GM12872 (cell line): ENCODE results near the gene TMEM178A.

Experiments
- TF ChIP-seq, protein P1 (sequence below): IDR thresholded peaks from 3 replicates; pipeline ENCODE4 v1.5.1; 2011; ENCODE audit warnings: low read depth, mild to moderate bottlenecking, low read length, moderate library complexity; ENCODE audit not compliant: insufficient read depth

Gene TMEM178A

DNA sequence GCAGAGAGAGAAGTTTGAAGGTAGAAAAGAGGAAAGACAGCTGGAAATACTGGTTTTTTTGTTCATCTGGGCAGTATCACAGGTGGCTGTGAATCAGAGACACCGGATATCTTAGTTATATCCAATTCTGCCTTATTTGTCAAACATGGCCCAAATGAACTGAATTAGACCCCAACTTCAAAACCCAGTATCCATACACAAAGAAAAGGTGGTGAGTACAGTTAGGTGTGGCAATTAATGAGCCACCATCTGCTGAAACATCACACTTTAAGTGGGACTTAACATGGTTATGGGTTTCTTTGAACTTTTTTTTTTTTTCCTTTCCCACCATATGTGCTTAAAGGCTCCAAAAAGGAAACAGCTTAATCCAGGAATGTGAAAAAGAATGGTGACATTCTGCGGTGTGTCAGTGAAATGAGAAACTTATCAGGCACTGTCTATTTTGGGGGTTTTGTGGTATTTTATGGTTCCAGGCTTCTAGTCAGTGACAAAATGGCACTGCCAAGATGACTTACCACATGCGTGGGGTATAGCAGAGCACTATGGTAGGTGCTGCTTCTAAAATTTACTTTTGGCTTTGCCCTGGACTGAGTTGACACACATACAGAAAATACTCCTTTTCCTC, 5.0 kb upstream of the TMEM178A start:
- TF ChIP-seq, protein P1, sequence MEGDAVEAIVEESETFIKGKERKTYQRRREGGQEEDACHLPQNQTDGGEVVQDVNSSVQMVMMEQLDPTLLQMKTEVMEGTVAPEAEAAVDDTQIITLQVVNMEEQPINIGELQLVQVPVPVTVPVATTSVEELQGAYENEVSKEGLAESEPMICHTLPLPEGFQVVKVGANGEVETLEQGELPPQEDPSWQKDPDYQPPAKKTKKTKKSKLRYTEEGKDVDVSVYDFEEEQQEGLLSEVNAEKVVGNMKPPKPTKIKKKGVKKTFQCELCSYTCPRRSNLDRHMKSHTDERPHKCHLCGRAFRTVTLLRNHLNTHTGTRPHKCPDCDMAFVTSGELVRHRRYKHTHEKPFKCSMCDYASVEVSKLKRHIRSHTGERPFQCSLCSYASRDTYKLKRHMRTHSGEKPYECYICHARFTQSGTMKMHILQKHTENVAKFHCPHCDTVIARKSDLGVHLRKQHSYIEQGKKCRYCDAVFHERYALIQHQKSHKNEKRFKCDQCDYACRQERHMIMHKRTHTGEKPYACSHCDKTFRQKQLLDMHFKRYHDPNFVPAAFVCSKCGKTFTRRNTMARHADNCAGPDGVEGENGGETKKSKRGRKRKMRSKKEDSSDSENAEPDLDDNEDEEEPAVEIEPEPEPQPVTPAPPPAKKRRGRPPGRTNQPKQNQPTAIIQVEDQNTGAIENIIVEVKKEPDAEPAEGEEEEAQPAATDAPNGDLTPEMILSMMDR, result no peak

DNA sequence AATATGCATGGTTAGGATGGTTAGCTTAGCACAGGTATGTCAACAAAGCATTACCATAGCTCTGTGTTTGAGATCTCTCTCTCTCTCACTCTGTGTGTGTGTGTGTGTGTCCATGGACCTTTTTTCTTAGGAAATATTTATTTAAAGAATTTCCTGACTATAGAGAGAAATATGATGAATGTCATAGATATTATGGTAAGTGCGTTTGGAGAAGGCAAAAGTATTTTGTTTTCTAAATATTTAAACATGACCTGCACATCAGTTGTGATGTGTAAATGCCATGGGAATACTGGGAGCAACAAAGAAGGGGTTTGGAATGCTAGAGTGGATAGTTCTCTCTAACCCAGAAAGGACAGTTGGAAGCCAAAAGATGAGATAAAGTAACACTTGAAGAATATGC, 3.9 kb upstream of the TMEM178A start:
- TF ChIP-seq, protein P1, result no peak

- TF ChIP-seq, protein P1, result no peak
Observed at GRCh38 chr2:39663187-39663930, 2.4 kb upstream of the TMEM178A start.

DNA sequence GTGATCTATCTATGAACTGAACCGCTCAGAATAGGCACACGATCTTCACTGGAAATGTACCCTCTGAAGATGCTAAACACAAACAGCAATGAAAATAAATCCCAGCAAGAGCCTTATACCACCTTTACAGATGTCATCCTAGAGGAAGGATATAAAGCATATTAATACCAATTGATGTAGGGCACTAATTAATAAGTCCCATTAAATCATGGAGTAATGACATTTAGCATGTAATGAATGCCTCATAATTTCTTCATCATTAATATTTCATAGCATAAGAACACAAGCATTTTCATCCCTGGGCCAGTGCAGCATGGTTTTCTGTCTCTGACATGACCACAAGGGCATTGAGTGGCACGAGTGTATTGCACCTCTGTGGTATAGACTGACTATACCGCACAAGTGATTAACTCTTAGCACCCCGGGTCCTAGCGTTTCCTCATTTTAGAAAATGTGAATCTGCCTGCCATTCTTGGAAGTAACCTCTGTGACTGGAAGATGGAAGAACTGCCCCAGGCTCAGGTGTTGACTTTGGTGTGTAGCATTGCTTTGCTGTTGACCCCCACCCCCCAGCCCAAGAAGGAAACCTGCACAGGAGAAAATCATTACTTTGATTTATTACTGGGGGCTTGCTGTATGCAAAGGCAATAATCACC, 1.4 kb upstream of the TMEM178A start:
- TF ChIP-seq, protein P1, result no peak

DNA sequence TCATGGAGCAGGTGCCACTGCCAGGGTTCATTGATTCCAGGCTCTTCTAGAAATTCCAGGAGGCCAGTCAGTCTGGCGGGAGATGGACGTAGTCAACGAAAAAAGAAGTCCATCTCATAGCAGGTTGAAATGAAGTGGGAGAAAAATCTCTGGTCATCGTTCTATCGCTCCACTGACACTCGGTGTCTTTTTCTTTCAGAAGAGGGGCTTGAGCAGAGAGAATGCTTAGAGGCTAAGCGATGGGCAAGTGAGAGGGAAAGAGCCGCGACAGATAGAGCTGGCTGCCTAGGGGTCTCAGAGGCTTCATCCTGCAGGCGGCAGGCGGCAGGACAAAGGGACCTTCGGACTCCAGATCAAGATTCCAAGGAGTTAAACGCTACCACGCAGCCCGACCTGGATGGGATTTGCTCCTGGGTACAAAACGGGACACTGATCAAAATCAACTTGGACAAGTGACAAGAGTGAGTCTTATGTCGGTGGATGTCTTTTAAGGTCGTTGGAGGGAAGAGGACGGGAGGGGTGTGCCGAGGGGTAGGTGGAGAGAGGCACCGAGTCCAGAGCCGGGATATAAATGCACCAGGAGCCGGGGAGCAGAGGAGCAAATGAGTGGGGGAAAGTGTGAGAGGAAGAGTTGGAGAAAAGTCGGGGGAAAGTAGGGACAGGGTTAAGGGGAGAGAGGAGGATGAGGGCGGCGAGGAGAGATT, 677 bp upstream of the TMEM178A start:
- TF ChIP-seq, protein P1, result no peak

DNA sequence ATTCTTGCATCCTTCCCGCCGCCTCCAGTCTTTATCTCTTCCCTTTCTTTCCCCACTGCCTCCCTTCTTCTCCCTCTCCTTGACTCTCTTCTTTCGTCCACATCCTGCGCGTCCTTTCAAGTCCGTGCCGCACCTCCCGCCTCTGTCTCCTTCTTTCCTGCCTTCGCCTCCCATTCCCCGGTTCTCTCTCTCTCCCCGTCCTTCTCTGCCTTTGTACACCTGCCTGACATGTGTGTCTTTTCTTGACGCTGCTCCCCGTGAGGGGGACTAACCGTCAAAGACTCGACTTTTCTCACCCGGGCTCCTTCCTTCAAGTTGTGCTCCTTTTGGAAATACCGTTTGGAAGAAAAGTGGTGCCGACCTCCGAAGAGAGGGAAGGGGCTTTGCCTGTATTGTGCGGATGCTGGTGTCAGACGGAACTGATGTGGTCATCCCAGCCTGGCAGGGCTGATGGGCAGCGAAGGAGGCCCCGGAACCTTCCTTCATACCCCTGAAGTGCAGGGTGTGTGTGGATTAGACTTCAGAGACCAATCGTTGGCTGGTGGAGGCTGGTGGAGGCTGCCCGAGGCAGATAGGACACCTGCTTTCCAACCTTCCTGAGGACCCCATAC, 879 bp downstream of the TMEM178A start:
- TF ChIP-seq, protein P1, result no peak
